ENCODE measurements around the gene ESRRA. TPM values are rescaled to one million over a fixed set of nuclear protein-coding genes. Genes with fewer than 3 reads are reported as not detected.

ESRRA gene
- total RNA-seq, 2 experiments from 2014 or later: 28.6 to 57.8 TPM

DNA sequence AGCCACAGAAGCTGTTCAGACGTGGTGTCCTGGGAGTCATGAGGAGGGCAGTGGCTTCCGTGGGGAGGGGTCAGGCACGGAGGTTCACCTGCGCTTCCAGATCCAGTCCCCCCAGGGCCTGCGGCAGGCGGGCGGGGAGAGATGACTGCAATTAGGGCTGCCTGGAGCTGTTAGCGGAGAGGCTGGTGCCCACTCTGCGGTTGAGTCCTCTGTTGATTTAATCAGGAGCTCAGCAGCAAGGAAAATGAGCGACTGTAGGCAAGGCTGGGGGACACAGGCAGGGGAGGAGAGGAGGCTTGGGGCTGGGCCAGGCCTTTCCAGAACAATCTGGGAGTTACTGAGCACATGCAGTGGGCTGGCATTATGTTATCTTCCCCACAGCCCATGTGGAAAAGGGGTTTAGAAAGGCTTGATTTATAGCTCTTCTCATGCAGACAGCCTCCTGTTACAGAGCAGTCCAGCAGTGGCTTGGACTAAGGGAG, 40.9 kb upstream of the ESRRA start:
- H3K9me3 ChIP-seq (ENCODE audit: low read length): no peaks in the 10 kb centered on the region
- TF ChIP-seq, protein P1, sequence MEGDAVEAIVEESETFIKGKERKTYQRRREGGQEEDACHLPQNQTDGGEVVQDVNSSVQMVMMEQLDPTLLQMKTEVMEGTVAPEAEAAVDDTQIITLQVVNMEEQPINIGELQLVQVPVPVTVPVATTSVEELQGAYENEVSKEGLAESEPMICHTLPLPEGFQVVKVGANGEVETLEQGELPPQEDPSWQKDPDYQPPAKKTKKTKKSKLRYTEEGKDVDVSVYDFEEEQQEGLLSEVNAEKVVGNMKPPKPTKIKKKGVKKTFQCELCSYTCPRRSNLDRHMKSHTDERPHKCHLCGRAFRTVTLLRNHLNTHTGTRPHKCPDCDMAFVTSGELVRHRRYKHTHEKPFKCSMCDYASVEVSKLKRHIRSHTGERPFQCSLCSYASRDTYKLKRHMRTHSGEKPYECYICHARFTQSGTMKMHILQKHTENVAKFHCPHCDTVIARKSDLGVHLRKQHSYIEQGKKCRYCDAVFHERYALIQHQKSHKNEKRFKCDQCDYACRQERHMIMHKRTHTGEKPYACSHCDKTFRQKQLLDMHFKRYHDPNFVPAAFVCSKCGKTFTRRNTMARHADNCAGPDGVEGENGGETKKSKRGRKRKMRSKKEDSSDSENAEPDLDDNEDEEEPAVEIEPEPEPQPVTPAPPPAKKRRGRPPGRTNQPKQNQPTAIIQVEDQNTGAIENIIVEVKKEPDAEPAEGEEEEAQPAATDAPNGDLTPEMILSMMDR (conservative IDR thresholded peaks at IDR 0.05; ENCODE audit: low read length): no peak
- no peak for TF ChIP-seq EZH2phosphoT487 (IDR thresholded peaks at IDR 0.05; ENCODE audit: borderline replicate concordance, low read depth, low read length)
- no peak for DNase-seq (ENCODE audit: low spot score)
- no peak overlapping the region for H2AFZ ChIP-seq (ENCODE audit: low read length)
- no peaks in the 10 kb centered on the region for H4K20me1 ChIP-seq (ENCODE audit: insufficient read depth, low read length)
- H3K4me3 ChIP-seq (ENCODE audit: low read depth, low read length, poor library complexity, severe bottlenecking): no peak overlapping the region
- H3K27ac ChIP-seq (ENCODE audit: low read depth, low read length, poor library complexity, severe bottlenecking): no peak overlapping the region
- no peaks in the 10 kb centered on the region for H3K9me2 ChIP-seq (ENCODE audit: insufficient read depth, low read length)
- no peaks in the 10 kb centered on the region for H3K36me3 ChIP-seq (ENCODE audit: insufficient read depth, low read length)
- intact Hi-C loops (cut with micrococcal nuclease; ENCODE audit: unreplicated experiment): no loop called here
- CTCF ChIA-PET (ENCODE audit: unreplicated experiment): no interaction called here
- no peak overlapping the region for H3K4me2 ChIP-seq (ENCODE audit: low read length)
- no TSS peak for BruUV-seq (replicated peaks)
- no peaks in the 10 kb centered on the region for H3K79me2 ChIP-seq (ENCODE audit: insufficient read depth, low read depth, low read length)
- POLR2A ChIA-PET: interaction anchor here (0.8 kb wide), 1 partner anchor 19 kb away, joined by 3 read pairs; no protein-coding TSS in a partner anchor
- H3K4me1 ChIP-seq (ENCODE audit: insufficient read depth, low read length, poor library complexity, severe bottlenecking): peaks cover 18% of the 10 kb centered on the region

DNA sequence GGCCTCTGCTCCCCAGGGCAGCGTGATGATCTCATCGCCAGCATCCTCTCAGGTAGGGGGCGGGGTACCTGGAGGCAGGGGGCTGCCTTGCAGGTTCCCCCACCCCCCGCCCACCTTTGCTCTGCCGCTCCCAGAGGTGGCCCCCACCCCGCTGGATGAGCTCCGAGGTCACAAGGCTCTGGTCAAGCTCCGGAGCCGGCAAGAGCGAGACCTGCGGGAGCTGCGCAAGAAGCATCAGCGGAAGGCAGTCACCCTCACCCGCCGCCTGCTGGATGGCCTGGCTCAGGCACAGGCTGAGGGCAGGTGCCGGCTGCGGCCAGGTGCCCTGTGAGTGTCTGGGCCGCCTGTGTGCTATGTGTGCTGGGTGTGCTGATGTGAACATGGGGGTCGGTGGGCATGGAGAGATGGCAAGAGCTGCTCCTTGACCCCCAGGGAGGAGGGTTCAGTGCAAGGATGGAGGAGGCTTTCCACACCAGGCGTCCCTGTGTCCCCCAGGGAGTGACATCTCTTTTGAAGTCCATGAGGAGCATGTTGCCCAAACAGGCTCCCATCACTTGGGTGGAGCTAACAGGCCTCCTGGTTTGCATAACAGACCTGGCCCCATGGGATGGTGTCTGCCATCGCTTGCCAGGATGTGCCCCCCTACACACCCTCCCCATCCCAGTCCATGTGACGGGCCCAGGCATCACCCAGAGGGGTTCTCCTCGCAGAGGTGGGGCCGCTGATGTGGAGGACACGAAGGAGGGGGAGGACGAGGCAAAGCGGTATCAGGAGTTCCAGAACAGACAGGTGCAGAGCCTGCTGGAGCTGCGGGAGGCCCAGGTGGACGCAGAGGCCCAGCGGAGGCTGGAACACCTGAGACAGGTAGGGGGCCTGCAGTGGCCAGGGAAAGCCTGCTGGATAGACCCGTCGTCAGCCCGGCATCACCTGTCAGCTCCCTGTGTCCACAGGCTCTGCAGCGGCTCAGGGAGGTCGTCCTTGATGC, 39.9 kb upstream of the ESRRA start:
- Histone ChIP-seq H4K20me1 (ENCODE audit: insufficient read depth, low read length) (no peaks in the 10 kb centered on the region), H3K36me3 (ENCODE audit: insufficient read depth, low read length) (no peaks in the 10 kb centered on the region), H3K4me3 (ENCODE audit: low read depth, low read length, poor library complexity, severe bottlenecking) (no peak overlapping the region), H3K4me1 (ENCODE audit: insufficient read depth, low read length, poor library complexity, severe bottlenecking) (peaks cover 18% of the 10 kb centered on the region), H3K4me2 (ENCODE audit: low read length) (no peak overlapping the region), H3K27ac (ENCODE audit: low read depth, low read length, poor library complexity, severe bottlenecking) (no peak overlapping the region), H2AFZ (ENCODE audit: low read length) (no peak overlapping the region), H3K9me3 (ENCODE audit: low read length) (no peaks in the 10 kb centered on the region), H3K9me2 (ENCODE audit: insufficient read depth, low read length) (no peaks in the 10 kb centered on the region), H3K79me2 (ENCODE audit: insufficient read depth, low read depth, low read length) (no peaks in the 10 kb centered on the region)
- ChIA-PET POLR2A (interaction anchor here (0.8 to 1.0 kb wide), 2 partner anchors 18 to 20 kb away, joined by 3 read pairs; no protein-coding TSS in a partner anchor), CTCF (ENCODE audit: unreplicated experiment) (no interaction called here)
- no peak for DNase-seq (ENCODE audit: low spot score)
- TF ChIP-seq, protein P1 (conservative IDR thresholded peaks at IDR 0.05; ENCODE audit: low read length): no peak
- no peak for TF ChIP-seq EZH2phosphoT487 (IDR thresholded peaks at IDR 0.05; ENCODE audit: borderline replicate concordance, low read depth, low read length)
- intact Hi-C loops (cut with micrococcal nuclease; ENCODE audit: unreplicated experiment): no loop called here
- no TSS peak for BruUV-seq (replicated peaks)

DNA sequence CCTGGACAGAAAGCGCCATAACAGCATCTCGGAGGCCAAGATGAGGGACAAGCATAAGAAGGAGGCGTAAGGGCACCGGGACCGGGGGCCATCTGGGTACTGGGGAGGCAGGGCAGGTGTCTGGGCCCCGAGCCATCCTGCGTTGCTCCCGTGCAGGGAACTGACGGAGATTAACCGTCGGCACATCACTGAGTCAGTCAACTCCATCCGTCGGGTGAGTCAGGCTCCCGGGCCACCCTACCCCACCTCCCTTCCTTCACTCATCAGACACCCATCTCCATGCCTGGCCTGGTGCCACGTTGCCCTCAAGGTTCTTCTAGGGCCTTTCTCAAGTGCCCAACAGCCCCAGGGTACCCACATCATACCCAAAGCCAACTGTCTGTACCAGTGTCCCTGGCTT, 39.0 kb upstream of the ESRRA start:
- H3K4me2 ChIP-seq (ENCODE audit: low read length): no peak overlapping the region
- CTCF ChIA-PET (ENCODE audit: unreplicated experiment): no interaction called here
- H4K20me1 ChIP-seq (ENCODE audit: insufficient read depth, low read length): no peaks in the 10 kb centered on the region

More for the DNA sequence above, 39.0 kb upstream of the ESRRA start:
- Histone ChIP-seq H3K9me2 (ENCODE audit: insufficient read depth, low read length) (no peaks in the 10 kb centered on the region), H3K79me2 (ENCODE audit: insufficient read depth, low read depth, low read length) (no peaks in the 10 kb centered on the region), H3K36me3 (ENCODE audit: insufficient read depth, low read length) (no peaks in the 10 kb centered on the region), H3K27ac (ENCODE audit: low read depth, low read length, poor library complexity, severe bottlenecking) (no peak overlapping the region), H3K4me3 (ENCODE audit: low read depth, low read length, poor library complexity, severe bottlenecking) (no peak overlapping the region), H3K4me1 (ENCODE audit: insufficient read depth, low read length, poor library complexity, severe bottlenecking) (peaks cover 18% of the 10 kb centered on the region), H2AFZ (ENCODE audit: low read length) (no peak overlapping the region), H3K9me3 (ENCODE audit: low read length) (no peaks in the 10 kb centered on the region)
- no TSS peak for BruUV-seq (replicated peaks)
- no peak for DNase-seq (ENCODE audit: low spot score)
- TF ChIP-seq, protein P1 (conservative IDR thresholded peaks at IDR 0.05; ENCODE audit: low read length): no peak
- no peak for TF ChIP-seq EZH2phosphoT487 (IDR thresholded peaks at IDR 0.05; ENCODE audit: borderline replicate concordance, low read depth, low read length)
- POLR2A ChIA-PET: no interaction called here
- intact Hi-C loops (cut with micrococcal nuclease; ENCODE audit: unreplicated experiment): no loop called here

Data from OCI-LY7 (cell line).